ENCODE data around the gene SCTR.

SCTR gene

GRCh38 chr2:119475225-119475856, 48.9 kb downstream of the SCTR start:
- no peaks in the 10 kb centered on the region for H3K9me3 Mint-ChIP-seq
- no peaks in the 10 kb centered on the region for H3K36me3 Mint-ChIP-seq
- H3K27ac Mint-ChIP-seq, result no peak overlapping the region
- H3K4me1 Mint-ChIP-seq, result no peaks in the 10 kb centered on the region
- H3K27me3 Mint-ChIP-seq, result peaks cover 7% of the 10 kb centered on the region
- no peak overlapping the region for H3K4me3 Mint-ChIP-seq

- peaks cover 7% of the 10 kb centered on the region for H3K27me3 Mint-ChIP-seq
- H3K36me3 Mint-ChIP-seq, result no peaks in the 10 kb centered on the region
- no peak overlapping the region for H3K4me3 Mint-ChIP-seq
- H3K4me1 Mint-ChIP-seq, result no peaks in the 10 kb centered on the region
- no peaks in the 10 kb centered on the region for H3K9me3 Mint-ChIP-seq
- no peak overlapping the region for H3K27ac Mint-ChIP-seq
Observed at GRCh38 chr2:119474371-119475224, 49.7 kb downstream of the SCTR start.

GRCh38 chr2:119473621-119474370, 50.5 kb downstream of the SCTR start:
- no peaks in the 10 kb centered on the region for H3K9me3 Mint-ChIP-seq
- H3K27ac Mint-ChIP-seq, result peak overlapping the region; percentile 14
- no peak overlapping the region for H3K4me3 Mint-ChIP-seq
- no peaks in the 10 kb centered on the region for H3K4me1 Mint-ChIP-seq
- no peaks in the 10 kb centered on the region for H3K36me3 Mint-ChIP-seq
- peaks cover 6% of the 10 kb centered on the region for H3K27me3 Mint-ChIP-seq

GRCh38 chr2:119472749-119473148, 51.5 kb downstream of the SCTR start:
- H3K4me1 Mint-ChIP-seq, result no peaks in the 10 kb centered on the region

GRCh38 chr2:119469661-119470297, 54.5 kb downstream of the SCTR start:
- no peaks in the 10 kb centered on the region for H3K27me3 Mint-ChIP-seq
- H3K9me3 Mint-ChIP-seq, result no peaks in the 10 kb centered on the region
- no peak overlapping the region for H3K27ac Mint-ChIP-seq

More at GRCh38 chr2:119472749-119473148, 51.5 kb downstream of the SCTR start:
- no peak overlapping the region for H3K27ac Mint-ChIP-seq
- H3K27me3 Mint-ChIP-seq, result peaks cover 5% of the 10 kb centered on the region
- H3K36me3 Mint-ChIP-seq, result no peaks in the 10 kb centered on the region
- H3K4me3 Mint-ChIP-seq, result no peak overlapping the region
- H3K9me3 Mint-ChIP-seq, result no peaks in the 10 kb centered on the region

GRCh38 chr2:119469131-119469530, 55.2 kb downstream of the SCTR start:
- H3K4me3 Mint-ChIP-seq, result no peak overlapping the region
- H3K27ac Mint-ChIP-seq, result no peak overlapping the region
- H3K27me3 Mint-ChIP-seq, result no peaks in the 10 kb centered on the region
- H3K4me1 Mint-ChIP-seq, result no peaks in the 10 kb centered on the region
- H3K9me3 Mint-ChIP-seq, result no peaks in the 10 kb centered on the region
- no peaks in the 10 kb centered on the region for H3K36me3 Mint-ChIP-seq

More at GRCh38 chr2:119469661-119470297, 54.5 kb downstream of the SCTR start:
- Mint-ChIP-seq H3K4me3 (no peak overlapping the region), H3K36me3 (no peaks in the 10 kb centered on the region), H3K4me1 (no peaks in the 10 kb centered on the region)

- no peaks in the 10 kb centered on the region for H3K9me3 Mint-ChIP-seq
- no peaks in the 10 kb centered on the region for H3K27me3 Mint-ChIP-seq
- no peaks in the 10 kb centered on the region for H3K36me3 Mint-ChIP-seq
- H3K4me1 Mint-ChIP-seq, result no peaks in the 10 kb centered on the region
- no peak overlapping the region for H3K27ac Mint-ChIP-seq
- H3K4me3 Mint-ChIP-seq, result no peak overlapping the region
Observed at GRCh38 chr2:119468154-119468955, 55.9 kb downstream of the SCTR start.

- no peak overlapping the region for H3K4me3 Mint-ChIP-seq
- no peaks in the 10 kb centered on the region for H3K27me3 Mint-ChIP-seq
- H3K9me3 Mint-ChIP-seq, result no peaks in the 10 kb centered on the region
- H3K4me1 Mint-ChIP-seq, result no peaks in the 10 kb centered on the region
- no peaks in the 10 kb centered on the region for H3K36me3 Mint-ChIP-seq
- no peak overlapping the region for H3K27ac Mint-ChIP-seq
Observed at GRCh38 chr2:119466373-119466772, 57.9 kb downstream of the SCTR start.

GRCh38 chr2:119465687-119466086, 58.6 kb downstream of the SCTR start:
- no peaks in the 10 kb centered on the region for H3K27me3 Mint-ChIP-seq

GRCh38 chr2:119464981-119465380, 59.3 kb downstream of the SCTR start:
- Mint-ChIP-seq H3K27me3 (no peaks in the 10 kb centered on the region), H3K4me3 (no peak overlapping the region), H3K36me3 (no peaks in the 10 kb centered on the region), H3K4me1 (no peaks in the 10 kb centered on the region), H3K9me3 (no peaks in the 10 kb centered on the region), H3K27ac (no peak overlapping the region)

More at GRCh38 chr2:119465687-119466086, 58.6 kb downstream of the SCTR start:
- H3K4me3 Mint-ChIP-seq, result no peak overlapping the region
- no peaks in the 10 kb centered on the region for H3K4me1 Mint-ChIP-seq
- H3K27ac Mint-ChIP-seq, result no peak overlapping the region
- no peaks in the 10 kb centered on the region for H3K36me3 Mint-ChIP-seq
- H3K9me3 Mint-ChIP-seq, result no peaks in the 10 kb centered on the region

GRCh38 chr2:119463990-119464389, 60.3 kb downstream of the SCTR start:
- Mint-ChIP-seq H3K4me1 (no peaks in the 10 kb centered on the region), H3K9me3 (no peaks in the 10 kb centered on the region), H3K36me3 (no peaks in the 10 kb centered on the region)

GRCh38 chr2:119463136-119463535, 61.1 kb downstream of the SCTR start:
- Mint-ChIP-seq H3K36me3 (no peaks in the 10 kb centered on the region), H3K4me3 (no peak overlapping the region), H3K9me3 (no peaks in the 10 kb centered on the region), H3K27ac (no peak overlapping the region), H3K4me1 (no peaks in the 10 kb centered on the region), H3K27me3 (no peaks in the 10 kb centered on the region)

More at GRCh38 chr2:119463990-119464389, 60.3 kb downstream of the SCTR start:
- Mint-ChIP-seq H3K27ac (no peak overlapping the region), H3K4me3 (no peak overlapping the region), H3K27me3 (no peaks in the 10 kb centered on the region)

- Mint-ChIP-seq H3K36me3 (no peaks in the 10 kb centered on the region), H3K27ac (no peak overlapping the region), H3K4me3 (no peak overlapping the region), H3K4me1 (no peaks in the 10 kb centered on the region), H3K27me3 (no peaks in the 10 kb centered on the region), H3K9me3 (no peaks in the 10 kb centered on the region)
Observed at GRCh38 chr2:119462574-119462973, 61.7 kb downstream of the SCTR start.

- no peaks in the 10 kb centered on the region for H3K36me3 Mint-ChIP-seq
- no peak overlapping the region for H3K27ac Mint-ChIP-seq
- H3K4me1 Mint-ChIP-seq, result no peaks in the 10 kb centered on the region
- H3K27me3 Mint-ChIP-seq, result no peaks in the 10 kb centered on the region
- no peaks in the 10 kb centered on the region for H3K9me3 Mint-ChIP-seq
- no peak overlapping the region for H3K4me3 Mint-ChIP-seq
Observed at GRCh38 chr2:119461811-119462210, 62.5 kb downstream of the SCTR start.

- no peak overlapping the region for H3K27ac Mint-ChIP-seq
- no peaks in the 10 kb centered on the region for H3K4me1 Mint-ChIP-seq
- no peak overlapping the region for H3K4me3 Mint-ChIP-seq
Observed at GRCh38 chr2:119460076-119460475, 64.2 kb downstream of the SCTR start.

More at GRCh38 chr2:119460076-119460475, 64.2 kb downstream of the SCTR start:
- Mint-ChIP-seq H3K36me3 (no peaks in the 10 kb centered on the region), H3K27me3 (peaks cover 3% of the 10 kb centered on the region), H3K9me3 (no peaks in the 10 kb centered on the region)
